Measurements from ENCODE around the gene RP2. TPM values are rescaled to one million over a fixed set of nuclear protein-coding genes. Genes with fewer than 3 reads are reported as not detected.

The RP2 gene
- total RNA-seq, 1 experiment from 2014 or later: 5.7 TPM

- no peaks in the 10 kb centered on the region for H3K27me3 ChIP-seq (ENCODE audit: insufficient read depth, low read length)
- no peak overlapping the region for H2AFZ ChIP-seq (ENCODE audit: low read depth, low read length, poor library complexity, severe bottlenecking)
Observed at GRCh38 chrX:46823481-46823880, 13.4 kb upstream of the RP2 start.

More at GRCh38 chrX:46823481-46823880, 13.4 kb upstream of the RP2 start:
- H3K9ac ChIP-seq (ENCODE audit: low read length): no peak overlapping the region
- intact Hi-C loops (cut with micrococcal nuclease): no loop called here
- no peaks in the 10 kb centered on the region for H3K4me1 ChIP-seq (ENCODE audit: control insufficient read depth in 1 of 2, insufficient read depth in 2 of 2, low read length in 2 of 2)
- H4K20me1 ChIP-seq (ENCODE audit: insufficient read depth): no peaks in the 10 kb centered on the region
- DNase-seq (ENCODE audit: low read depth, low spot score) (no peak), ATAC-seq (no peak)
- RAD21 ChIA-PET (ENCODE audit: low non-redundant PET in 1 of 2, low total read pairs in 2 of 2, uncharacterized antibody in 2 of 2, unreplicated experiment in 2 of 2): no interaction called here
- no peak overlapping the region for H3K4me3 ChIP-seq (replicated peaks in 1 of 2; ENCODE audit: low read depth in 1 of 2, low read length in 2 of 2)
- BruUV-seq (replicated peaks): no TSS peak
- H3K9me3 ChIP-seq (ENCODE audit: control insufficient read depth in 1 of 2, insufficient read depth in 1 of 2, low read depth in 1 of 2, low read length in 2 of 2): no peaks in the 10 kb centered on the region
- CTCF ChIA-PET: no interaction called here
- no peaks in the 10 kb centered on the region for H3K36me3 ChIP-seq (ENCODE audit: control insufficient read depth in 1 of 2, insufficient read depth in 2 of 2, low read length in 2 of 2)
- POLR2A ChIA-PET: no interaction called here
- no peaks in the 10 kb centered on the region for H3K79me2 ChIP-seq (ENCODE audit: insufficient read depth, low read length)
- no peak overlapping the region for H3K4me2 ChIP-seq (ENCODE audit: low read length)
- no peak overlapping the region for H3K27ac ChIP-seq (ENCODE audit: low read depth, low read length)
- TF ChIP-seq POLR2A (IDR thresholded peaks at IDR 0.05; ENCODE audit: borderline replicate concordance, extremely low read depth, insufficient read depth, insufficient read length) (no peak), EZH2phosphoT487 (IDR thresholded peaks at IDR 0.05; ENCODE audit: borderline replicate concordance) (no peak), ELF1 (IDR thresholded peaks at IDR 0.05; ENCODE audit: borderline replicate concordance, low read depth) (no peak), REST (IDR thresholded peaks at IDR 0.05; ENCODE audit: low read depth) (no peak), FOSL1 (IDR thresholded peaks at IDR 0.05; ENCODE audit: low read depth) (no peak), SIN3A (IDR thresholded peaks at IDR 0.05; ENCODE audit: low read depth) (no peak), CTCF (IDR thresholded peaks at IDR 0.05 in 2 of 3, conservative IDR thresholded peaks at IDR 0.05 in 1 of 3; ENCODE audit: borderline replicate concordance in 1 of 3, insufficient read depth in 1 of 3, low read depth in 2 of 3, low read length in 2 of 3) (no peak), ZFX (IDR thresholded peaks at IDR 0.05) (no peak), ATF3 (IDR thresholded peaks at IDR 0.05) (no peak), MAX (IDR thresholded peaks at IDR 0.05) (no peak)
- H3K9me2 ChIP-seq (ENCODE audit: insufficient read depth): no peaks in the 10 kb centered on the region

Data from HCT116 (cell line).